ENCODE measurements around the gene TTC7B.

DNA sequence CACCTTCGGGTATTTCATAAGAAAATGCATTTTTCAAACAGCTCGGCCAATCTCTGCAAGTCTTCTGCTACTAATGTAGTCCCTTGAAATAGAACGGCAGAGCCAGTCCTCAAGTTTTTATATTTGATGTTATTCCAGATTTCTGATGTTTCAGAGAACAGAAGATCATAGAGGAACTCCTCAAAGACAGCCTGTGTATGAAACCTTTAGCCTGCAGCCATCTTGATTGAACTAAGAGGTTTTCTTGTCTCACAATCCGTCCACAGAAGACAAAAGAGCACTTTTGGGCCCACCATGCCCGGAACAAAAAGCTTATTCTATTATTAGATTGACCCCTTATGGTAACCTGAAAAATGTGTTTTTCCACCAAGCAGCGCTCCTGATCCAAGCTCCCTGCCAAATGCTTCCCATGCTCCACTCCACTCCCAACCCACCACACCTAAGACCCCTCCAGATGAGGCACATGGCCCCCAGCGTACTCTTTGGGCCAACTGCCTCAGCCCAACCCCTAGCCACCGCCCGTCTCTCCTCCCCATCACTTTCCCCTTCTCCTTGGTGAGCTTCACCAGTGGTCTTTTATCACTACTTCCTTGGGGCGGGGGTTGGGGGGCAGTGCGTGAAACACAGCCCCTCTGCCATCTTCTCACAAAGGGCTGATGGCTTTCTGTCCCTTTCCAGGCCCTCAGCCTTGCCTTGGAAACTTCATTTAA, 243.6 kb downstream of the TTC7B start:
- no peak for TF ChIP-seq GATA3 (IDR thresholded peaks at IDR 0.05; ENCODE audit: low read depth, low read length)
- TF ChIP-seq GATA2 (IDR thresholded peaks at IDR 0.05; ENCODE audit: low read depth, low read length): no peak
